Measurements from ENCODE around the gene NPB.

- TF ChIP-seq, protein P1, sequence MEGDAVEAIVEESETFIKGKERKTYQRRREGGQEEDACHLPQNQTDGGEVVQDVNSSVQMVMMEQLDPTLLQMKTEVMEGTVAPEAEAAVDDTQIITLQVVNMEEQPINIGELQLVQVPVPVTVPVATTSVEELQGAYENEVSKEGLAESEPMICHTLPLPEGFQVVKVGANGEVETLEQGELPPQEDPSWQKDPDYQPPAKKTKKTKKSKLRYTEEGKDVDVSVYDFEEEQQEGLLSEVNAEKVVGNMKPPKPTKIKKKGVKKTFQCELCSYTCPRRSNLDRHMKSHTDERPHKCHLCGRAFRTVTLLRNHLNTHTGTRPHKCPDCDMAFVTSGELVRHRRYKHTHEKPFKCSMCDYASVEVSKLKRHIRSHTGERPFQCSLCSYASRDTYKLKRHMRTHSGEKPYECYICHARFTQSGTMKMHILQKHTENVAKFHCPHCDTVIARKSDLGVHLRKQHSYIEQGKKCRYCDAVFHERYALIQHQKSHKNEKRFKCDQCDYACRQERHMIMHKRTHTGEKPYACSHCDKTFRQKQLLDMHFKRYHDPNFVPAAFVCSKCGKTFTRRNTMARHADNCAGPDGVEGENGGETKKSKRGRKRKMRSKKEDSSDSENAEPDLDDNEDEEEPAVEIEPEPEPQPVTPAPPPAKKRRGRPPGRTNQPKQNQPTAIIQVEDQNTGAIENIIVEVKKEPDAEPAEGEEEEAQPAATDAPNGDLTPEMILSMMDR (optimal IDR thresholded peaks at IDR 0.05 in 1 of 3, IDR thresholded peaks at IDR 0.05 in 1 of 3, conservative IDR thresholded peaks at IDR 0.05 in 1 of 3; ENCODE audit: extremely low read depth in 1 of 3, insufficient read depth in 2 of 3, low read length in 3 of 3), result no peak
- no peak for TF ChIP-seq EZH2 (IDR thresholded peaks at IDR 0.05; ENCODE audit: low read length)
These were observed 2.0 kb downstream of the NPB start for GRCh38 chr17:81903896-81904599.
